ENCODE data around the gene THPO. TPM values are rescaled to one million over a fixed set of nuclear protein-coding genes. Genes with fewer than 3 reads are reported as not detected.

Gene THPO
- total and polyA plus RNA-seq, 2 experiments from 2014 or later = 0.14 to 1.9 TPM

DNA sequence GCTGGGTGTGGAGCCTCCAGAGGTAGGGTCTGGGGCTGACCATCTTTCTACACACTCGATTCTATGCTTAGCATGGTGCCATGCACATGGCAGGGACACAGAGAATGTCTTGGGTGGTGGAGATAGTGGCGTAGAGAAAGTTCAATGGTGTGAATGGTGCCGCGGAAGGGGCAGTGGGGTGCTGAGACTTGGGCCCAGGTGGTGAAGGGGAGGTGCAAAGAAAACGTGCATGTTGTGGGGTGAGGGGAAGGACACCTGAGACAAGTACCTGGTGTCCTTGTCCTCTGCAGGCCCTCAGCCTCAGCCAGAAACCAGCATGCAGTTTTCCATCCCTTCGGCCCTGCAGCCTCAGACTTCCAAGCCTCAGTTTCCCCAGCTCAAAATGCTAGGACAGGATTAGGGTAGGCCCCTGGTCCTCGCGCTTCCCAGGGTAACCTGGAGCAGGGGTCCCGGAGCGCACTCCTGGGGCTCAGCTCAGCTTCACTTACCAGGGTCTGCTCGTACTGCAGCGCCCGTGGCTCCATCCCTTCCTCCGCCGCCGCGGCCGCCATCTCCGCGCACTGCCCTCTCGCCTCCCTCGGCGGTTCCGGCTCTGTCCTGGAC lies 17.0 kb downstream of the THPO start (continued):
- TF ChIP-seq, protein P1, sequence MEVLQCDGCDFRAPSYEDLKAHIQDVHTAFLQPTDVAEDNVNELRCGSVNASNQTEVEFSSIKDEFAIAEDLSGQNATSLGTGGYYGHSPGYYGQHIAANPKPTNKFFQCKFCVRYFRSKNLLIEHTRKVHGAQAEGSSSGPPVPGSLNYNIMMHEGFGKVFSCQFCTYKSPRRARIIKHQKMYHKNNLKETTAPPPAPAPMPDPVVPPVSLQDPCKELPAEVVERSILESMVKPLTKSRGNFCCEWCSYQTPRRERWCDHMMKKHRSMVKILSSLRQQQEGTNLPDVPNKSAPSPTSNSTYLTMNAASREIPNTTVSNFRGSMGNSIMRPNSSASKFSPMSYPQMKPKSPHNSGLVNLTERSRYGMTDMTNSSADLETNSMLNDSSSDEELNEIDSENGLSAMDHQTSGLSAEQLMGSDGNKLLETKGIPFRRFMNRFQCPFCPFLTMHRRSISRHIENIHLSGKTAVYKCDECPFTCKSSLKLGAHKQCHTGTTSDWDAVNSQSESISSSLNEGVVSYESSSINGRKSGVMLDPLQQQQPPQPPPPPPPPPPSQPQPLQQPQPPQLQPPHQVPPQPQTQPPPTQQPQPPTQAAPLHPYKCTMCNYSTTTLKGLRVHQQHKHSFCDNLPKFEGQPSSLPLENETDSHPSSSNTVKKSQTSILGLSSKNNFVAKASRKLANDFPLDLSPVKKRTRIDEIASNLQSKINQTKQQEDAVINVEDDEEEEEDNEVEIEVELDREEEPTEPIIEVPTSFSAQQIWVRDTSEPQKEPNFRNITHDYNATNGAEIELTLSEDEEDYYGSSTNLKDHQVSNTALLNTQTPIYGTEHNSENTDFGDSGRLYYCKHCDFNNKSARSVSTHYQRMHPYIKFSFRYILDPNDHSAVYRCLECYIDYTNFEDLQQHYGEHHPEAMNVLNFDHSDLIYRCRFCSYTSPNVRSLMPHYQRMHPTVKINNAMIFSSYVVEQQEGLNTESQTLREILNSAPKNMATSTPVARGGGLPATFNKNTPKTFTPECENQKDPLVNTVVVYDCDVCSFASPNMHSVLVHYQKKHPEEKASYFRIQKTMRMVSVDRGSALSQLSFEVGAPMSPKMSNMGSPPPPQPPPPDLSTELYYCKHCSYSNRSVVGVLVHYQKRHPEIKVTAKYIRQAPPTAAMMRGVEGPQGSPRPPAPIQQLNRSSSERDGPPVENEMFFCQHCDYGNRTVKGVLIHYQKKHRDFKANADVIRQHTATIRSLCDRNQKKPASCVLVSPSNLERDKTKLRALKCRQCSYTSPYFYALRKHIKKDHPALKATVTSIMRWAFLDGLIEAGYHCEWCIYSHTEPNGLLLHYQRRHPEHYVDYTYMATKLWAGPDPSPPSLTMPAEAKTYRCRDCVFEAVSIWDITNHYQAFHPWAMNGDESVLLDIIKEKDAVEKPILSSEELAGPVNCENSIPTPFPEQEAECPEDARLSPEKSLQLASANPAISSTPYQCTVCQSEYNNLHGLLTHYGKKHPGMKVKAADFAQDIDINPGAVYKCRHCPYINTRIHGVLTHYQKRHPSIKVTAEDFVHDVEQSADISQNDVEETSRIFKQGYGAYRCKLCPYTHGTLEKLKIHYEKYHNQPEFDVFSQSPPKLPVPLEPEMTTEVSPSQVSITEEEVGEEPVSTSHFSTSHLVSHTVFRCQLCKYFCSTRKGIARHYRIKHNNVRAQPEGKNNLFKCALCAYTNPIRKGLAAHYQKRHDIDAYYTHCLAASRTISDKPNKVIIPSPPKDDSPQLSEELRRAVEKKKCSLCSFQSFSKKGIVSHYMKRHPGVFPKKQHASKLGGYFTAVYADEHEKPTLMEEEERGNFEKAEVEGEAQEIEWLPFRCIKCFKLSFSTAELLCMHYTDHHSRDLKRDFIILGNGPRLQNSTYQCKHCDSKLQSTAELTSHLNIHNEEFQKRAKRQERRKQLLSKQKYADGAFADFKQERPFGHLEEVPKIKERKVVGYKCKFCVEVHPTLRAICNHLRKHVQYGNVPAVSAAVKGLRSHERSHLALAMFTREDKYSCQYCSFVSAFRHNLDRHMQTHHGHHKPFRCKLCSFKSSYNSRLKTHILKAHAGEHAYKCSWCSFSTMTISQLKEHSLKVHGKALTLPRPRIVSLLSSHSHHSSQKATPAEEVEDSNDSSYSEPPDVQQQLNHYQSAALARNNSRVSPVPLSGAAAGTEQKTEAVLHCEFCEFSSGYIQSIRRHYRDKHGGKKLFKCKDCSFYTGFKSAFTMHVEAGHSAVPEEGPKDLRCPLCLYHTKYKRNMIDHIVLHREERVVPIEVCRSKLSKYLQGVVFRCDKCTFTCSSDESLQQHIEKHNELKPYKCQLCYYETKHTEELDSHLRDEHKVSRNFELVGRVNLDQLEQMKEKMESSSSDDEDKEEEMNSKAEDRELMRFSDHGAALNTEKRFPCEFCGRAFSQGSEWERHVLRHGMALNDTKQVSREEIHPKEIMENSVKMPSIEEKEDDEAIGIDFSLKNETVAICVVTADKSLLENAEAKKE (CRISPR knock-in tag; IDR thresholded peaks at IDR 0.05) = no peak
- TF ChIP-seq ZNF331 (CRISPR knock-in tag; IDR thresholded peaks at IDR 0.05; ENCODE audit: low read depth) = no peak

- H3K36me3 ChIP-seq (ENCODE audit: insufficient read depth) = peaks cover 10% of the 10 kb centered on the region
- peaks cover 25% of the 10 kb centered on the region for H3K4me1 Mint-ChIP-seq
- ATAC-seq (0 out of 3 replicates have a peak, but pooled peaks have one; percentile 1), DNase-seq (ENCODE audit: low spot score) (no peak)
- H3K27ac ChIP-seq (ENCODE audit: low read depth) = no peak overlapping the region
- peaks cover 3% of the 10 kb centered on the region; the same call in 1 of the 2 replicates for H3F3A ChIP-seq (replicated peaks; ENCODE audit: low read depth)
- TF ChIP-seq, protein P1 (CRISPR knock-in tag; IDR thresholded peaks at IDR 0.05) = no peak
- no peak for TF ChIP-seq EZH2 (IDR thresholded peaks at IDR 0.05; ENCODE audit: low read depth, unreplicated experiment)
- no peak for TF ChIP-seq NANOG (IDR thresholded peaks at IDR 0.05; ENCODE audit: borderline replicate concordance)
- no peak for TF ChIP-seq STAT1 (IDR thresholded peaks at IDR 0.05; ENCODE audit: unreplicated experiment)
- no peak overlapping the region for H3K27ac Mint-ChIP-seq
- peaks cover 19% of the 10 kb centered on the region for H3K4me1 ChIP-seq (ENCODE audit: insufficient read depth)
- H2AFZ ChIP-seq = no peak overlapping the region
- H3K9me3 Mint-ChIP-seq = peaks cover 2% of the 10 kb centered on the region; the same call in 1 of the 3 replicates
- H4K20me1 ChIP-seq (replicated peaks; ENCODE audit: insufficient read depth) = peaks cover 3% of the 10 kb centered on the region; the same call in 1 of the 2 replicates
- H3K4me2 ChIP-seq = peak overlapping the region; percentile 96
- peaks cover 14% of the 10 kb centered on the region for H3K27me3 ChIP-seq (ENCODE audit: insufficient read depth)
- H3K27me3 Mint-ChIP-seq (ENCODE audit: insufficient read depth, low read depth, poor library complexity) = peaks cover 22% of the 10 kb centered on the region
- peak overlapping the region; percentile 81 for H3K4me3 Mint-ChIP-seq
- H3K4me3 ChIP-seq = peak overlapping the region; percentile 82
- H3K79me2 ChIP-seq (replicated peaks; ENCODE audit: insufficient read depth) = peaks cover 19% of the 10 kb centered on the region
- H3K9me2 ChIP-seq (ENCODE audit: insufficient read depth) = no peaks in the 10 kb centered on the region
- peaks cover 28% of the 10 kb centered on the region for H3K36me3 Mint-ChIP-seq (ENCODE audit: low read depth)
Measured at GRCh38 chr3:184360070-184360928, 17.7 kb downstream of the THPO start.
